Left hindlimb (tissue), 1 donor: ENCODE measurements around the gene MT3.

ENCODE experiments used
- DNase-seq: peaks from one replicate; pipeline ENCODE4 v3.0.0-alpha.2; 2018

Gene MT3

DNA sequence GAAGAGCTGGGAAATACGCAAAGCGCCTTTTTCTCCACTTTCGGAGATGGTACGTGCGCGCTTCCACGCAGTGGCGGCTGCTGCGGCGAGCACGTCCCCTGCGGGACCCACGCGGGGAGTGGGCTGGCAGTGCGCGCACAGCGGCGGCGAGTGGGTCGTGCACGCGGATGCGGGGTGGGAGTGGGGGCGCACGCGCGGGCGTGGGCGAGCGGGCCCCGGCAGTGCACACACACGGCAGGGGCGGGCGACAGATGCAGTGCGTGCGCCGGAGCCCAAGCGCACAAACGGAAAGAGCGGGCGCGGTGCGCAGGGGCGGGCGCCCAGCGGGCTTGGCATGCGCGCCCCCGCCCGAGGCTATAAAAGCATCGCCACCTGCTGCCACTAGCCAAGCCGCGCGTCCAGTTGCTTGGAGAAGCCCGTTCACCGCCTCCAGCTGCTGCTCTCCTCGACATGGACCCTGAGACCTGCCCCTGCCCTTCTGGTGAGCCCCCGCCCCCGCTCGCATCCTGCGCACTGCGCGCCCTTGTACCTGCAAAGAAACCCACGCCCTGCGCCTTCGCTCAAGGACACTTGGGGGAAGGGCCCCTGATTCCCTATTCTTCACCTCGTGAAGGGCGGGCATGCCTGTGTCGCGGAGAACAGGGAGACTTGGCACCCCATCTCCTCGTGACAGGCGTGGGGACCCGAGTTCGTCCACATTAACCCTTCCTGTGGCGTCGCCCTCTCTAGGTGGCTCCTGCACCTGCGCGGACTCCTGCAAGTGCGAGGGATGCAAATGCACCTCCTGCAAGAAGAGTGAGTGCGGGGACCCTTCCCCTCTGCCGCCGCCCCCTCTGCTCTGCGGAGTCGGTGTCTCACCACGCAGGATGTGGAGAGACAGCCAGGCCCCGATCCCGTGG is at the start of gene MT3:
TSS of gene MT3 (plus strand) at position 388 of the 899 bp plus-strand sequence. CDS start at position 451, 63 bp downstream.
- peak; percentile 41 for DNase-seq

DNA sequence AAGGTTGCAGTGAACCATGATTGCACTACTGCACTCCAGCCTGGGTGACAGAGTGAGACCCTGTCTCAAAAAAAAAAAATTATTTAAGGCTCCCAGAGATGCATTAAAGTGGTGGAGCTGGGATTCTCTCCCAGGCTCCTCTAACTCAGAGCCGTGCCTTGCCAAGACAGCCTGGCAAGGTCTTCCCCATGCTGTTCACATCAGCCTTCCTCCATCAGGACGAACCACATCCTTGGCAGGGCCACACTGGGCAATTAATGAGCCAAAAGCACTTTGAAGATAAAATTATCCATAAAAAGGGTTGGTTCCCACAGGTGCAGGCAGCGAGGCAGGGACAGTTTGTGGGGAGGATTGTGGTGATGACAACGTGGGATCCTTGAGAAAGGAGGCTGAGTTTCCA is 49.7 kb upstream of the MT3 start:
- DNase-seq: no peak

DNA sequence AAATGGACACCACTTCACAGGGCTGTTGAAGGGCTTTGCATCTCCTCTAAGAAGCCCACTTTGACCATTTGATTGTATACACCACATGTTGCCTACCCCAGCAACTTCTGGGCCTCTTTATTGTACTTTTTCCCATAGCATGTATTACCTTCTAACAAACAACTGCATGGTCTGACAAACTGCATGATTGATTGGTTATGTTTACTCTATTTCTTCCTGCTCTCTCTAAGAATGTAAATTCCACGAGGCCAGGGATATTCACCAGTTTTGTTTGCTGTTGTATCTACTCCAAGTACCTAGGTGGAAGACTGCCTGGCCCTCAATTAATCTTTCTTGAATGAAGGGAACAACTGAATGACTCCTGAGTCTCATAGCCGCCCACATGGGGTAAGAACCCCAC is 47.3 kb upstream of the MT3 start:
- DNase-seq: no peak

DNA sequence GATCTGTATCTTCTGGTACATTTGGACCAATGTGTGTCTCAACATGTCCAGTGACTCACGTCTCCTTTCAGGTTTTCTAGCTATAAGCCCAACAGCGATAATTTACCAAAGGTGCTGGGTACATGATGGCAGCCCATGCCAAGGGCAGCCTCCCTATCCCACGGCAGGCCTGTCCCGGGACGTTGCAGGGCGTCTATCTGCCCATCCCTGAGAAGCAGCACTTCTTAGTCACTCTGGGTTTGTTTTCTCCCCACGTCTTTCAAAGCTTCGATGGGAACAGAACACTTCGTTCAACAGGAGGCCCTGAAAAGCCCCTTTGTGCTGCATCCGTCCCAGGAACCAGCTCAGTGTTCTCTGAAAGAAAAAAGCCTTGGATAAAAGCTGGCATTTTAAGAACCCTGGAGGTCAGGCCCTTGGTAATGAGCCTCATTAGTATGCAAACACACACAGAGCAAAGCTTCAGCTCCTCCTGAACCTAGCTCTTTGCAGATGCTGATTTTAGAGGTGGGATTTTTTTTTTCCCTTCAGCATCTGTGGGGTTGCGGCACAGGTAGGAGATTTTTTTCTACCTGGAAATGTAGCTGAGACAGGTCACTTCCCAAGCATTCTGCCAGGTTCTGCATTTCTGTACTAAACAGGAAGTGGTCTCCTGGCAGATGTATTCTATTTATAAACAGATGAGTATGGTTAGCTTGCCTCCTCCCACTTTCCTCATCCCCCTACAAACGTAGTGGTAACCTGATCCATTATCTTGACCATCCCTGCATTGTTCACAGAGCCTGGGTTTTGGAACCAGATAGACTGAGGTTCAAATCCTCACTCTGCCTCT is 42.0 kb upstream of the MT3 start:
- DNase-seq: no peak

DNA sequence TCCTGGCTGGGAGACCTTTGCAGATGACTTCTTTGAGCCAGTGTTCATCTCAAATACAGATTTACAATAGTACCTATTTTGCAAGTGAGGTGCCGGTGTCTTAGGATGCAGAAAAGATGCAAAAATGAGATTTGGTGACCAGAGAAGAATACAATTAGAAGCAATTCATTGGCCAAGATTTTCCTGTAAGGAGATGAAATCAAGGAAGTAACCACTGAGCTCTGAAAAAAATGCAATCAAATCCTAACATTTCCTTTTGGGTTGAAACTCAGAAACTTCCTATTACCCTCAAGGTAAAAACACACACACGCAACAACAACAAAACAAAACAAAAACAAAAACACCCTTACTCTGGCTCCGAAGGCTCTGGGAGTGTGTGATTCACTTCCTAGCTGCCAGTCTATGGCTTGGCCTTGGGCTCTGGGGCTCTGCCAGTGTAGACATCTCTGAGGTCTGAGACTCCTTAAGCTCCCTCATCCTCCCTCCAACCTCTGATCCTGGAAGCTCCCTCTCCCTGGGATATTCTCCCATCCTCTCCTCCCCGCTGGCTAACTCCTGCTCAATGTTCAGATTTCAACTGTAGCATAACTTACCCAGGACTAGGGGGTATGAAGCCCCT is 41.3 kb upstream of the MT3 start:
- no peak for DNase-seq

DNA sequence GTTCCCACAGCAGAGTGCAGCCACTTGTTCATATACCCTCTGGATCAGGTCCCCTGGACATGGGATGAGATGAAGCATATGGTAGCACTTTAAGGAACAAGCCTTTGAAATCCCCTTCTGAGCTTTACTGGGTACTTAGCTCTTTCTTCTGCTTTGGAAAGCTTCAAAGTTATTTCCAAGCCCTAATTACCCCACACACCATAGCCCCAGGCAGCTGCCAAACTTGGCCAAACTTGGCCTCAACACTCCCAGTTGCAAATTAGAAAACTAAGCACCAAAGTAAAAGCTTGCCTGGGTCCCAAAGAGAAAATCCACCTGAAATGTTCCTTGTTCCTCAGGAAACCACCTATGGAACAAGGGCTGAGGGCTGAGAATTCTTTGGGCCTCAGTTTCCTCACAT is 40.2 kb upstream of the MT3 start:
- DNase-seq: no peak

DNA sequence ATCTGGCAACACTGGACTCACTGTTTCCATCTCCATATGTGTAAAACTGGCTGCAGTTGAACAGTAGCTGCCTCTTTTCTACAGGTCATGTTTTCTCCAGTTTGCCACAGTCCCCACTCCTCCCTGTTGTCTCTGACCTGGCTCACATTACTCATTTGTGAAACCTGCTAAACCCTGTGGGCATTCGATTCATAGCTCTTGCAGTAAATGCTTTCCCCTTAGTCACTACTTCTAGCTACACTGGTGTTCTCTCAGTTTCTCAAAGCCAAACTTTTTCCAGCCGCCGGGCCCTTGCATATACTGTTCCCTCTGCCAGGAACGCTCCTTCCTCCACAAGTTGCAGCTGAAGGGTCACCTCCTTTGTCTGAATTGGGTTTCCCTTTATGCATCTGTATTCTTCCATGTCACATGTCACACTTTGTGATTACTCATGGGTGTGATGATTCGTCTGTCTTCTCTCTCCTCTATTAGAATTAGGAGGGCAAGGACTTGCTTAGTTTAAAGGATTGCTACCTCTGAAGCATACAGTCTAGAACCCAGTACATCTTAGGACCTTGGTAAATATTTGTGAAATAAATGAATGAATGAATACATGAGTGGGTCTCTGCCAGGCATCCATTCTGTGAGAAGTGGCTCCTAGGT is 39.5 kb upstream of the MT3 start:
- DNase-seq: no peak

DNA sequence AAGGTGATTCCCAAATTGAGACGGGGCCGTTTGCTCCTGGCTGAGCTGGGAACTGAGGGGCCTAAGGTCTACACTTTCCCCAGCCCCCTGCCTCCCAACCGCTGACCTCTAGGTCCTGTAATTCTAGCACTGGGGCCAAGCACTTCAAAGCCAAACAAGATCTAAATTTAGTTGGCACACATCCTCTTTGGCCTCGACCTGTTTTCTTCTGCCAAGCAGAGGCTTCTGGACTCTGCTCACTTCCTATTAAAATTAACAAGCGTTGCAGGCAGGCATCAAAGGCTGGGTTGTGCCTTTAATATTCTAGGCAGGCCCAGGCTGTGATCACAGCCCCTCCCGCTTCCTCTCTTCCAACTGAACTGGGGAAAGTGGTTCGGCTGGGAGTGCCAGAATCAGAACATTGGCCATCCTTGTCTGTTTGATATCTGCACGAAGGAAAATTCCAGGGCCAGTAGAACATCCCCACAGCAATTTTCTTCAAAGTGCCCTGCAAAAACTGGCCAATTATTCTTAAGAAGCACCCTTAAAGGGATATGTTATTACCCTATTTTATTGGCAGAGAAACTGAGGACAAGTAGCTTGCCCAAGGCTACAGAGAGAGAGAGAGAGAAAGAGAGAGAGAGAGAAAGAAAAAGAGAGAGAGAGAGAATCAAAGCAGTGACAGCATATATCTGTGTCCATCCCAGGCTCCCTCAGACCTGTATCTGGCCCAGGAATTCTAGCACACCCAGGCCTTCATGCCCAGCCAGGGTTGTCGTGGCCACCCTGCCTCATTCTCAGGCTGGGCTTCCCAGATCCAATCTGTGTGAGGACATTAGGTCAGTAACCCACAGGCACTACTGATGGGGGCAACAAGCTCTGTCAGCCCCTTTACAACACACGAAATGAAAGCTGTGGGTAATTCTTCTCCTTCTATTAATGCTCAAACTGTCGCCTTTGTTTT is 37.3 kb upstream of the MT3 start:
- DNase-seq: peak; percentile 35

DNA sequence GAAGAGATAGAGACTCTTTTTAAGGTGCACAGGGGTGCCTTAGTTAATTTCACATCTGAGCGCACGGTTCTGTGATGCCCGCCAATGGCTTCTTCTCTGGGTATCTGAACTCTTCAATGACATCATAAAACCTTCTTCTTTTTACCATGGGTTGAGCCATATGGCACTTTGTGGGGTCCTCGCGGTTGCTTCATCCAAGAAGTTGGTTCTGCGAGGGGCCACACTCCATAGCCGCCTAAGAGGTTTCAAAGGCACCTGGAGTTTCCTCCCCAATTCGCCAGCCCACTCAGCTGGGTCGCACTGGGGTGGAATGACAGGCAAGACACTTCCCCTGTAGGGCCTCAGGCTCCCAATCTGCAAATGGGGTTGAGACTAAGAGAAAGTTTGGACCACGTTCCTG is 34.9 kb upstream of the MT3 start:
- DNase-seq: no peak

DNA sequence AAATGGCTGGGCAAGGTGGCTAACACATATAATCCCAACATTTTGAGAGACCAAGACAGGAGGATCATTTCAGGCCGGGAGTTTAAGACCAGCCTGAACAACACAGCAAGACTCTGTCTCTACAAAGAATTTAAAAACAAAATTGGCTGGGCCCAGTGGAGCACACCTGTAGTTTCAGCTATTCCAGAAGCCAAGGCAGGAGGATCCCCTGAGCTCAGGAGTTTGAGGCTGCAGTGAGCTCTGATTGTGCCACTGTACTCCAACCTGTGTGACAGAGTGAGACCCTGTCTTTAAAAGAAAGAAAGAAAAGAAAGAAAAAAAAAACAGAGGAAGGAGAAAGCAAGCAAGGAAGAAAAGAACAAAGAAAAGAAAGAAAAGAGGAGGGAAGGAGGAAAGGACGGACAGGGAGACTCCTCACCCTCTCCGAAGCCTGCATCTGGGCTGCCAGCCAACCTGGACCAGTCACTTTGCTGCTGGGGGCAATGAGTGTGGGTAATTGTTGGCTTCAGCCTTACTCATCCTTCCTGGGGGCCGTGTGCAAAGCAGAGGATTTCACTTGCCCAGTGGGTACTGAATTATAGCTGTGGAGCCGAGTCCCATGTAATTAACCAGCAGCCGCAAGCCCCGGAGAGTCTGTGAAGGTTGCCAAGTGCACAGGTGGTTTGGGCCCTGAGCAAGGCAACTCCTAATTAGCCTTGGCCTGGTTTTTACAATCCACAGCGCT is 31.1 kb upstream of the MT3 start:
- DNase-seq: peak; percentile 78

DNA sequence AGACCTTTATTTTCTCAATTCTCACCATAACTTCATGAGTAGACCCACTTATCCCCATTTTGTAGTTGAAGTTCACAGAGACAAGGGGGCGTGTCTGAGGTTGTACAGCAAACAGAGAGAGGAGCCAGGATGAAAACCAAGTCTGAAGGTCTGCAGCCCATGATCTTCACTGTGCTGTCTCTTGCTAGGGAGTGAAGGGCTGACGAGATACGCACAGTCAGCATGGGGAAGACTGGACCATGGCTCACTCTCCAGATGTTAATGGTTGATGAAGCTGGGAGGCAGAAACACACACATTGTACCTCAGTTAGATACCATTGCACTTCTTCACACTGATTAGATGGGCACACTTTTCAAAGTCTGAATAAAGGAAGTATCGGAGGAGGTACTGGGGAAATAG is 30.2 kb upstream of the MT3 start:
- DNase-seq: no peak

DNA sequence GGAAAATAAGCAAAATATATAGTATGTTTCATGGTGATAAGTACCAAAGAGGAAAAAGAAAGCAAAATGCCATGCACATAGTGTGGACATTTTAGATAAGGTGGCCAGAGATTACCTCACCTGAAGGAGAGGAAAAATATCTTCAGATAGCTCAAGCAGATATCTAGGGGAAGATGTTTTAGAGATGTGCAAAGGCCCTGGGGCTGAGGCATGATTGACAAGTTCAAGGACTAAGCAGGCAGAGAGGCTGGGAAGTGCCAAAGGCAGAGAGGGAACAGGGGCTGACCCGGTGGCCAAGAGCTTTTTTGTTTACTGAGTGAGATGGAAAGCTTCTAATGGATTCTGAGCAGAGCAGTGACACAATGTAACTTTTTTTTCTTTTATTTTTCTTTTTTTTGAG is 28.9 kb upstream of the MT3 start:
- no peak for DNase-seq

DNA sequence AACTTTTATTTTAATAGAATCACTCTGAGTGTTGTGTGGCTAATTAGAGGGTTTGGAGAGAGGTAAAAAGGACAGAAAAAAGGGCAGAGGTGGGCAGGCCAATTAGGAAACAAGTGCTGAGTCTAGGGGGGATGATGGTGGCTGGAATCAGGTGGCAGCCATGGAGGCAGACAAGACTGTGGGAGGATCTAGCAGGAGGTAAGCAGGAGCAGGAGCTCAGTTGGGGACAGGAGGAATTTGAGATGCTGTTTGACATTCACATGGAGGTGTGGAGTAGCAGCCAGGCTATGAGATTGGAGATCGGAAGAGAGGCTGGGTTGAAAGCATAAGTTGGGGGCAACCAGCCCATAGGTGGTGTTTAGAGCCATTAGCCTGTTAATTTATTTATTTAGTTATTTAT is 28.2 kb upstream of the MT3 start:
- DNase-seq: no peak

DNA sequence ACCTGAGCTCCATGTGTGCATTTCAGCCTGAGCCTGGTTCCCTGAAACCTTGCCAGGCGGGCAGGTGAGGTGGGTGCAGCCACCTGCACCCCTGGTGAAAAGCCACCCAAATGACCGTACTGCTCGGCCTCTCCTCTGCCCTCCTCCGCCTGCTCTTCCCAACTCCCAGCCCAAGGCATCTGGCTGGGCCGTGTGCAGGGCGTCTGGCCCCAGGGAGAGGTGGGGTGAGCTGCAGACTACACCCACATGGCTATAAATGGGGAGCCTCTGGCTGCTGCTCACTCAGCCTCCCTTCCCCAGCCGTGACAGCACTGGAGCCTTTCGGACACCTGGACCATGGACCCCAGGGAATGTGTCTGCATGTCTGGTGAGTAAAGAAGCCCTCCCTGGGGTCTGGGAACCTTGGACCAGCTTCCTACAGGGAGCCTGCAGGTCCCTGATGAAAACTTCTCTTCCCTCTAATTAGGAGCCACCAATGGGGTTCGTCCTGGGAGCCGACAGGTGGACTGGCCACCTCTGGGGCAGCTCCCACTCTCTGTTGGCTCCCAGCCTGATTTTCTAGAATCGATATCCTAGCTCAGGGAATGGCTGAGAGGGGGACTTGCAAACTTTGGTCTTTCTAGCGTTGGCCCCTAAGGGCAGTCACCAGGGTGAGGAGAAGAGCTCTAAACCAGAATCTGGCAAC is 24.4 kb upstream of the MT3 start, which contains the start of gene MT4:
TSS of gene MT4 (plus strand) at position 281 of the 685 bp plus-strand sequence. CDS start at position 337, 56 bp downstream.
- DNase-seq: no peak

DNA sequence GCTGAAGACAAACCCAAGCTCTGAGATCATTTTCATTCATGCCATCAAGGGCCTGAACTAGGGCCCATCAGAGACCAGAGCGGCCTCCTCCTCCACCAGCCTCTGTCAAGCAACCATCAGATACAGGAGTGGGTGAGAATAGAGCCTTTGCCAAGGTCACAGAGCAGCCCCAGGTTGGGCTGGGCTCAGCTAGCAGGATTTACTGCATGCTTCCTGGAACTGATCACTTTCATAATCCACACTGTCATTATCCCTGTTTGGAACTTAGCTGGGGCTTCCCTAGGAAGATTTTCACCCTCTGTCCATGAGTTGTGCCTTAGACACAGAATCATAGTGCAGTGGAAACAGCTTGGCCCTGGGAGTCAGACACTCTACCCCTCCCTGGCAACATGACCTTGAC is 19.4 kb upstream of the MT3 start:
- no peak for DNase-seq

DNA sequence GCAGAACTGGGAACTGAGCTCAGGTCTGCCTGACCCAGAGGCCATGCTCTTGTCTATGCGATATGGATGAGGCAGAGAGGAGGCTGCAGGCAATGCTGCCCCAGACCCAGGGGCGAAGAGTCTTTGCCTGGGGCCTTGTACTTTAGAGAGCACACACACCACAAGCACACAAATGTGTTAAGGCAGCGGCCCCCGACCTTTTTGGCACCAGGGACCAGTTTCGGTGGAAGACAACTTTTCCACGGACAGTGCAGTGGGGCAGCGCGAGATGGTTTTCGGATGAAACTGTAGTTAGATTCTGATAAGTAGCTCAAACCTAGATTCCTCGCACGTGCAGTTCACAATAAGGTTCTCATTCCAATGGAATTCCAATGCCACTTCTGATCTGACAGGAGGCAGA is 17.8 kb upstream of the MT3 start:
- no peak for DNase-seq

DNA sequence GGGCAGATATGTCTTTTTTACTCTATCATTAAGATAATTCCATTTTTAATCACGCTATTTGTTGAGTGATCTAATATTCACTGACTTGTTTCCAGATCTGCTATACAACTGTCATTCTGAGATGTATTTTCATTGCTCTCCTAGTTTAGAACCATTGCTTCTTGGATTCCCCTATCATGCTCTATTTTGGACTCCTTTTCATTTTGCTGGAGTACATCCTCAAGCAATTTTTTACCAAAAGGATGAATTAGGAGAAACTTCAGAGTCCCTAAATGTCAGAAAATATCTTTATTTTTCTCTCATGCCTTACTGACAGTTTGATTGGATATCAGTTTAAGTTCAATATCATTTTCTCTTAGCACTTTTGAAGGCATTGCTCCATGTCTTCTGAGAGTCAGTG is 14.7 kb upstream of the MT3 start:
- no peak for DNase-seq

DNA sequence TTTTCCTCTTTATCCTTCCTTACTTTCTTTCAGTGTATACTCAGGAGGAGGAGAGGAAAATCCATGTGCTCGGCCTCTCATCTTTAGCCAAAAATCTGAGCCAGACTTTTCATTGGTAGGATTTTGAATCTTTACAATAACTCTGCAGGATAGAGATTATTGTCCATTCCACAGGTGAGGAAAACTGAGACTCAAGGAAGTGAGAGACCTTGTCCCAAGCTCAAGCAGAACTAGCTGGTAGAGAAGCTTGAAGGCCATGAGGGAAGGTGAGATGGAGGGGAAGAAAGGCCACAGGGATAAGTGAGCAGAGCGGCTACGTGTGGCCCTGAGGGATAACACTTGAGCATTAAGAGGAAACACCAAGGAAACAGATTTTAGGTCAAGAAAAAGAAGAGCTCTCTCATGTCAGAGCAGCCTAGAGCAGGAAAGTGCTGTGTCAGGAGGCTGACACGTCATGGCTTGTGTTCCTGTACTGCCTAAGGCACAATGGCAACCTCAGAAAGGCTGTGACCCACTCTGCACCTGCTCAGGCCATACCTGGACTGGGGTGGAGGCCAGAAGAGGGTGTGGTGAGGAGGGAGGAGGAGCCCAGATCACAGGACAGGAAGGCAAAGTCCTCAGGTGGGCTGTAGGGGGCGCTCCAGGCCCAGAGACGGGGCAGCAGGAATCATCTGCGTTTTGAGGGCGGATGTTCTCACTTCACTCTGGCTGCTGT is 12.6 kb upstream of the MT3 start:
- DNase-seq: no peak

DNA sequence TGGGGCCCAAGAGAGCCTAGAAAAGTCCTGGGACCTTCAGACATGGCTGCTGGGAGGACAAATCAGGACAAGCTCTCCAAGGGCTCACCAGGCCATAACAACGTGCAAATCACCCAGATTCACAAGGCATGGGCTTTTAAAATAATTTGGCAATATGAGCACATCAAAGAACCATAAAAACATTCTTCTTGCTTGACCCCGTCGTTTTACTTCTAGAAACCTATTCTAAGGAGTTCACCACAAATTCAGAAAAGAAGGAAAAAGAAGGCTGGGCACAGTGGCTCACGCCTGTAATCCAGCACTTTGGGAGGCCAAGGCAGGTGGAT is 12.1 kb upstream of the MT3 start:
- no peak for DNase-seq
